HepG2 (cell line): ENCODE results near the gene PRKCSH. TPM values are rescaled to one million over a fixed set of nuclear protein-coding genes. Genes with fewer than 3 reads are reported as not detected.
A peak's percentile ranks its signal among the peaks of the same experiment; 100 is the strongest.

Experiments used
- ARHGAP35 ChIP-seq: sonication (generic); formaldehyde crosslinking; IDR thresholded peaks from 2 replicates; pipeline ENCODE4 v1.9.0; 2022; ENCODE audit warnings: mild to moderate bottlenecking, inconsistent platforms, moderate library complexity, missing genetic modification reagents, borderline replicate concordance
- EEA1 ChIP-seq: sonication (generic); formaldehyde crosslinking; IDR thresholded peaks from 2 replicates; pipeline ENCODE4 v1.5.1; 2020; ENCODE audit warnings: mild to moderate bottlenecking, missing genetic modification reagents, borderline replicate concordance
- EZH2 ChIP-seq: conservative IDR thresholded peaks from 2 replicates; pipeline ENCODE4 v1.6.1; 2012; ENCODE audit warnings: mild to moderate bottlenecking, low read depth, low read length, moderate library complexity
- GATAD2A ChIP-seq: IDR thresholded peaks from 2 replicates; pipeline ENCODE4 v1.6.1; 2016
- HNRNPL ChIP-seq: fragments of 200-400 bp; formaldehyde crosslinking; IDR thresholded peaks from 2 replicates; pipeline ENCODE4 v1.6.1; 2017; ENCODE audit warnings: mild to moderate bottlenecking, low read depth, low read length
- HNRNPLL ChIP-seq: fragments of 200-400 bp; formaldehyde crosslinking; IDR thresholded peaks from 2 replicates; pipeline ENCODE4 v1.6.1; 2017; ENCODE audit warnings: mild to moderate bottlenecking, low read depth, low read length; ENCODE audit not compliant: poor library complexity, severe bottlenecking
- HOXA9 ChIP-seq: sonication (generic); formaldehyde crosslinking; IDR thresholded peaks from 2 replicates; pipeline ENCODE4 v1.8.1; 2022; ENCODE audit warnings: missing genetic modification reagents, mild to moderate bottlenecking, moderate library complexity, borderline replicate concordance
- JUN ChIP-seq: sonication (generic); formaldehyde crosslinking; IDR thresholded peaks from 2 replicates; pipeline ENCODE4 v1.4.0; 2020; ENCODE audit warnings: mild to moderate bottlenecking, missing genetic modification reagents
- MIXL1 ChIP-seq: IDR thresholded peaks from 2 replicates; pipeline ENCODE4 v1.6.1; 2016
- NBN ChIP-seq: fragments of 450-650 bp; conservative IDR thresholded peaks from 2 replicates; pipeline ENCODE4 v1.6.1; 2017
- NFIB ChIP-seq: sonication (generic); formaldehyde crosslinking; IDR thresholded peaks from 2 replicates; pipeline ENCODE4 v1.9.0; 2021; ENCODE audit warnings: missing genetic modification reagents, mild to moderate bottlenecking, borderline replicate concordance
- NR2F1 ChIP-seq, 2 experiments: fragments of 450-650 bp in 1 of 2; formaldehyde crosslinking in 1 of 2; IDR thresholded peaks; 2 replicates each; pipeline versions ENCODE4 v1.5.0 to v1.6.1; 2016 to 2020; ENCODE audit warnings: mild to moderate bottlenecking in 1 of 2, missing compliant biosample characterization in 1 of 2, missing genetic modification reagents in 1 of 2, moderate library complexity in 1 of 2
- SMAD3 ChIP-seq: sonication (generic); formaldehyde crosslinking; IDR thresholded peaks from 2 replicates; pipeline ENCODE4 v1.4.0; 2020; ENCODE audit warnings: missing genetic modification reagents
- SNAPC2 ChIP-seq: sonication (generic); formaldehyde crosslinking; IDR thresholded peaks from 2 replicates; pipeline ENCODE4 v1.8.1; 2022; ENCODE audit warnings: mild to moderate bottlenecking, missing genetic modification reagents
- TARDBP ChIP-seq: sonication (generic); formaldehyde crosslinking; IDR thresholded peaks from 2 replicates; pipeline ENCODE4 v1.8.0; 2022; ENCODE audit warnings: mild to moderate bottlenecking, missing genetic modification reagents
- ZBTB38 ChIP-seq: sonication (generic); formaldehyde crosslinking; IDR thresholded peaks from 2 replicates; pipeline ENCODE4 v1.5.1; 2020; ENCODE audit warnings: mild to moderate bottlenecking, missing genetic modification reagents
- ZFP36 ChIP-seq: fragments of 150-350 bp; IDR thresholded peaks from 2 replicates; pipeline ENCODE4 v1.6.1; 2018; ENCODE audit warnings: borderline replicate concordance, low read length, low read depth; ENCODE audit not compliant: partially characterized antibody
- ZFP91 ChIP-seq: sonication (generic); formaldehyde crosslinking; IDR thresholded peaks from 2 replicates; pipeline ENCODE4 v1.9.0; 2022; ENCODE audit warnings: missing genetic modification reagents, mild to moderate bottlenecking, borderline replicate concordance
- ZFX ChIP-seq: sonication (generic); formaldehyde crosslinking; IDR thresholded peaks from 2 replicates; pipeline ENCODE4 v1.4.0; 2020; ENCODE audit warnings: mild to moderate bottlenecking, low read depth, missing genetic modification reagents, moderate library complexity
- ZNF124 ChIP-seq: sonication (generic); formaldehyde crosslinking; IDR thresholded peaks from 2 replicates; pipeline ENCODE4 v1.4.0; 2020; ENCODE audit warnings: missing genetic modification reagents
- ZNF136 ChIP-seq: sonication (generic); formaldehyde crosslinking; IDR thresholded peaks from 2 replicates; pipeline ENCODE4 v1.8.1; 2022; ENCODE audit warnings: low read depth, mild to moderate bottlenecking, moderate library complexity, missing genetic modification reagents
- ZNF235 ChIP-seq: sonication (generic); formaldehyde crosslinking; IDR thresholded peaks from 2 replicates; pipeline ENCODE4 v1.8.1; 2023; ENCODE audit warnings: mild to moderate bottlenecking, missing genetic modification reagents, borderline replicate concordance
- ZNF317 ChIP-seq: sonication (generic); formaldehyde crosslinking; IDR thresholded peaks from 2 replicates; pipeline ENCODE4 v1.5.0; 2020; ENCODE audit warnings: mild to moderate bottlenecking, missing genetic modification reagents
- ZNF484 ChIP-seq: sonication (generic); formaldehyde crosslinking; IDR thresholded peaks from 2 replicates; pipeline ENCODE4 v1.5.1; 2020; ENCODE audit warnings: mild to moderate bottlenecking, low read depth, missing genetic modification reagents, borderline replicate concordance
- ZNF557 ChIP-seq: sonication (generic); formaldehyde crosslinking; IDR thresholded peaks from 2 replicates; pipeline ENCODE4 v1.4.0; 2020; ENCODE audit warnings: missing genetic modification reagents
- ZNF577 ChIP-seq: sonication (generic); formaldehyde crosslinking; IDR thresholded peaks from 2 replicates; pipeline ENCODE4 v1.4.0; 2020; ENCODE audit warnings: mild to moderate bottlenecking, low read depth, missing genetic modification reagents, borderline replicate concordance
- ZNF660 ChIP-seq: sonication (generic); formaldehyde crosslinking; IDR thresholded peaks from 2 replicates; pipeline ENCODE4 v1.5.1; 2020; ENCODE audit warnings: mild to moderate bottlenecking, low read depth, missing genetic modification reagents, borderline replicate concordance
- polyA plus RNA-seq, 8 experiments: library from polyadenylated mRNA; depleted of rRNA in 3 of 8; stranded (reverse) in 7 of 8; unstranded in 1 of 8; fragments of >200 nt; fragmentation: Illumina TruSeq in 4 of 8; extraction: Trizol in 4 of 8; gene quantifications; 2 replicates each; pipeline versions ENCODE4 v1.2.1 to v1.2.3, GENCODE V29; 2011 to 2016; ENCODE audit warnings: low read depth in 4 of 8, missing spikeins in 1 of 8, mixed read lengths in 1 of 8; ENCODE audit not compliant: insufficient read depth in 1 of 8
- total RNA-seq, 5 experiments: library from RNA; depleted of rRNA; stranded (reverse); fragments of >200 nt; fragmentation: Illumina TruSeq; extraction: Trizol; gene quantifications; 2 replicates each; pipeline ENCODE4 v1.2.3, GENCODE V29; 2016; ENCODE audit warnings: low read depth in 1 of 5
- TF ChIP-seq, protein P1 (sequence below): sonication (generic); IDR thresholded peaks from 2 replicates; pipeline ENCODE4 v1.6.1; 2016; ENCODE audit warnings: low read depth, borderline replicate concordance

Gene PRKCSH
- total and polyA plus RNA-seq, 2 of the 13 experiments (the other 11 are each of a cell fraction or from before 2014, with no cell fraction given): 85.1 to 125 TPM

DNA sequence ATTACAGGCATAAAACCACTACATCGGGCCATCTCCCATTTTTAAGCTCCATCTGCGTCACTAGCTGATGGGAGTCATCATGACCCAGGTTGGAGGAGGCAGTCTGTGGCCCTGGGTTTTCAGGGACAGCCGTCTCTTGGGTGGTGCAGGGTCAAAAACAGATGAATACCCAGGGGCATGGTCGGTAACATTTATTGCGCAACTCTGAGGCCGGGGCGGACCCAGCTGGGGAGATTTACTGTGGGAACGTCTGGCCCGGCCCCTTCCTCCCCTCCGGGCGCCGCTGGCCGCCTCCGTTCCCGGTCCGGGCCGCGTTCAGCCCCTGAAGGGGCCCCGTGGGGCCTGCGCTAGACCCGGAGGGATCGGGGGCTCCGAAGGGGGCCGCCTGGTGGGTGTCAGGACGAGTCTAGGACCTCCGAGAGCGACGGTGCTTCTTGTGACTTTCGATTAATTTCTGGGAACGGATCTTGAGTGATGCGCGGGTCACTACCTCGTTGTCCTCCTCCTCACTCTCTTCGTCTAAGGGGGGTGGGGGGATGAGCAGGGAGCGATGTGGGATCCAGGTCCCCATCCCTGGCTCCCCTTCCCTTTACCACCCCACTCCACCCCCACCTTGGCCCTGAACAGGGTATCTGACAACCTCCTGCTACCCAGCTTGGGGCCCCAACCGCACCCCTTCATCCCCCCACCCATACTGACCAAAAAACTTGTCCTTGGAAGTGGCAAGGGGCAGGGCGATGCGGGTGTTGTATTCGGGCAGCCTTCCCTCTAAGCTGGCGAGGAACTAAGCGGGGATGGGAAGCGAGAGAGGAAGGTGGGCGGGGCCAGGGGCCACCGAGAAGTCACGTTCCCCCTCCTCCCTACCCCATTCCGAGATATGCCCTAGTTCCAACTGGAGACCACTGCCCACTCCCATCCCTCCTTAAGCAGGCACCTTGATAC lies 14.7 kb upstream of the PRKCSH start (continued):
- TF ChIP-seq ZFP91 (CRISPR knock-in tag) (0 out of 2 replicates have a peak, but pooled peaks have one; percentile 24), ZNF136 (no peak), NBN (no peak), HOXA9 (CRISPR knock-in tag) (no peak), HNRNPL (no peak), ZFX (CRISPR knock-in tag) (peak; percentile 12; the same call in 1 of the 2 replicates), TARDBP (no peak), ZNF124 (CRISPR knock-in tag) (no peak), ARHGAP35 (CRISPR knock-in tag) (no peak), NR2F1 (CRISPR knock-in tag; IDR thresholded peaks at IDR 0.05) (no peak), ZNF235 (CRISPR knock-in tag) (no peak), ZFP36 (no peak), ZNF577 (CRISPR knock-in tag) (no peak), ZNF317 (CRISPR knock-in tag) (no peak), JUN (CRISPR knock-in tag) (no peak), EEA1 (CRISPR knock-in tag) (no peak), ZNF557 (CRISPR knock-in tag) (no peak), ZNF484 (CRISPR knock-in tag) (no peak), ZBTB38 (CRISPR knock-in tag) (no peak), SMAD3 (CRISPR knock-in tag) (no peak), SNAPC2 (CRISPR knock-in tag) (no peak), HNRNPLL (peak; percentile 53), ZNF660 (no peak), MIXL1 (CRISPR knock-in tag) (no peak), EZH2 (no peak), GATAD2A (peak; percentile 41; the same call in 1 of the 2 replicates), NFIB (CRISPR knock-in tag) (no peak)
- TF ChIP-seq, protein P1, sequence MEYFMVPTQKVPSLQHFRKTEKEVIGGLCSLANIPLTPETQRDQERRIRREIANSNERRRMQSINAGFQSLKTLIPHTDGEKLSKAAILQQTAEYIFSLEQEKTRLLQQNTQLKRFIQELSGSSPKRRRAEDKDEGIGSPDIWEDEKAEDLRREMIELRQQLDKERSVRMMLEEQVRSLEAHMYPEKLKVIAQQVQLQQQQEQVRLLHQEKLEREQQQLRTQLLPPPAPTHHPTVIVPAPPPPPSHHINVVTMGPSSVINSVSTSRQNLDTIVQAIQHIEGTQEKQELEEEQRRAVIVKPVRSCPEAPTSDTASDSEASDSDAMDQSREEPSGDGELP: peak; percentile 59; the same call in 1 of the 2 replicates
